WERI-Rb-1 (cell line): ENCODE data around the gene SLC5A1.

Source experiments
- DNase-seq: peaks from one replicate; pipeline ENCODE4 v3.0.0-alpha.2; 2020
- H3K27ac ChIP-seq: fragments of 250-450 bp; sonication (Bioruptor Pico); 2 replicates; pipeline ENCODE4 v1.5.1; 2020; ENCODE audit warnings: mild to moderate bottlenecking, moderate library complexity
- H3K27me3 ChIP-seq: fragments of 250-450 bp; sonication (Bioruptor Pico); 2 replicates; pipeline ENCODE4 v1.5.1; 2021; ENCODE audit warnings: mild to moderate bottlenecking, low read depth, moderate library complexity; ENCODE audit not compliant: insufficient read depth, severe bottlenecking
- H3K36me3 ChIP-seq: fragments of 250-450 bp; sonication (Bioruptor Pico); 2 replicates; pipeline ENCODE4 v1.5.1; 2020; ENCODE audit warnings: mild to moderate bottlenecking, moderate library complexity
- H3K4me3 ChIP-seq: 2 replicates; pipeline ENCODE4 v1.5.1; 2011; ENCODE audit warnings: low read depth, mild to moderate bottlenecking, control low read depth, low read length
- H3K9me3 ChIP-seq: fragments of 250-450 bp; sonication (Bioruptor Pico); 2 replicates; pipeline ENCODE4 v1.5.1; 2021; ENCODE audit warnings: mild to moderate bottlenecking, moderate library complexity; ENCODE audit not compliant: severe bottlenecking
- CTCF ChIP-seq: IDR thresholded peaks from 2 replicates; pipeline ENCODE4 v1.5.1; 2011; ENCODE audit warnings: low read depth, mild to moderate bottlenecking, control low read depth, inconsistent platforms, low read length

SLC5A1 gene

GRCh38 chr22:32119568-32120235 lies 76.6 kb downstream of the SLC5A1 start:
- Histone ChIP-seq H3K4me3 (no peak overlapping the region), H3K27me3 (peaks cover 36% of the 10 kb centered on the region), H3K36me3 (no peaks in the 10 kb centered on the region), H3K9me3 (no peaks in the 10 kb centered on the region), H3K27ac (no peak overlapping the region)
- no peak for DNase-seq
- 0 out of 2 replicates have a peak, but pooled peaks have one; percentile 17 for TF ChIP-seq CTCF

GRCh38 chr22:32120603-32121002 lies 77.5 kb downstream of the SLC5A1 start:
- Histone ChIP-seq H3K27me3 (peaks cover 27% of the 10 kb centered on the region), H3K27ac (no peak overlapping the region), H3K9me3 (no peaks in the 10 kb centered on the region), H3K36me3 (no peaks in the 10 kb centered on the region), H3K4me3 (no peak overlapping the region)
- no peak for DNase-seq
- no peak for TF ChIP-seq CTCF

- no peaks in the 10 kb centered on the region for H3K9me3 ChIP-seq
- no peak for DNase-seq
- no peak overlapping the region for H3K4me3 ChIP-seq
- H3K36me3 ChIP-seq: no peaks in the 10 kb centered on the region
- TF ChIP-seq CTCF: no peak
- H3K27me3 ChIP-seq: peaks cover 16% of the 10 kb centered on the region
- no peak overlapping the region for H3K27ac ChIP-seq
Observed at GRCh38 chr22:32122899-32123298, 79.8 kb downstream of the SLC5A1 start.

GRCh38 chr22:32123657-32124056 lies 80.6 kb downstream of the SLC5A1 start:
- Histone ChIP-seq H3K9me3 (no peaks in the 10 kb centered on the region), H3K27ac (no peak overlapping the region), H3K4me3 (no peak overlapping the region), H3K27me3 (peaks cover 16% of the 10 kb centered on the region), H3K36me3 (no peaks in the 10 kb centered on the region)
- no peak for DNase-seq
- TF ChIP-seq CTCF: peak; percentile 43

- Histone ChIP-seq H3K27ac (no peak overlapping the region), H3K27me3 (peaks cover 18% of the 10 kb centered on the region), H3K36me3 (no peaks in the 10 kb centered on the region), H3K9me3 (no peaks in the 10 kb centered on the region), H3K4me3 (no peak overlapping the region)
- TF ChIP-seq CTCF: 0 out of 2 replicates have a peak, but pooled peaks have one; percentile 14
- DNase-seq: no peak
Observed at GRCh38 chr22:32127904-32128303, 84.8 kb downstream of the SLC5A1 start.

- DNase-seq: no peak
- TF ChIP-seq CTCF: no peak
- Histone ChIP-seq H3K27ac (no peak overlapping the region), H3K36me3 (no peaks in the 10 kb centered on the region), H3K4me3 (no peak overlapping the region), H3K27me3 (peaks cover 18% of the 10 kb centered on the region), H3K9me3 (no peaks in the 10 kb centered on the region)
Observed at GRCh38 chr22:32130464-32130863, 87.4 kb downstream of the SLC5A1 start.
